ENCODE data around the gene IGSF6. TPM values are rescaled to one million over a fixed set of nuclear protein-coding genes. Genes with fewer than 3 reads are reported as not detected.

The IGSF6 gene
- total and polyA plus RNA-seq, 9 of the 15 experiments (the other 6 are each of a cell fraction or from before 2014, with no cell fraction given) = 0.07 TPM; not detected in 8

DNA sequence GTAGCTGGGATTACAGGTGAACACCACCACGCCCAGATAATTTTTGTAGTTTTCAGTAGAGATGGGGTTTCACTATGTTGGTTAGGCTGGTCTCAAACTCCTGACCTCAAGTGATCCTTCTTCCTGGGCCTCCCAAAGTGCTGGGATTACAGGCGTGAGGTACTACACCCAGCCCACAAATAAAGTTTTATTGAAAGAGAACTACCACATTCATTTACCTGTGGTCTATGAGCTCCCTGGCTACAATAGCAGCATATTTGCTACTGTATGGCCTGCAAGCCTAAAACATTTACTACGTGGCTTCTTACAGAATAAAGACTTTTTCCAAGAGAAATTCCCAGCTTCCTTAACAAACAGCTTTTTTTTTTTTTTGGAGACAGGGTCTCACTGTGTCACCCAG lies 49.6 kb downstream of the IGSF6 start:
- peaks cover 9 to 16% of the 10 kb centered on the region in 2 experiments; a peak in 4 of 5 replicates for H3K4me1 ChIP-seq (replicated peaks in 1 of 2; ENCODE audit: control insufficient read depth in 2 of 2, insufficient read depth in 2 of 2, low read length in 2 of 2)
- H3K27me3 ChIP-seq (ENCODE audit: control insufficient read depth in 2 of 2, insufficient read depth in 2 of 2, low read length in 2 of 2) = no peaks in the 10 kb centered on the region
- H4K20me1 ChIP-seq (replicated peaks; ENCODE audit: control insufficient read depth, insufficient read depth, low read length) = no peaks in the 10 kb centered on the region; the same call in 1 of the 2 replicates
- ATAC-seq = no peak
- no peaks in the 10 kb centered on the region for H3K36me3 ChIP-seq (ENCODE audit: control insufficient read depth, insufficient read depth, low read length)
- in situ Hi-C loops (cut with MboI) = no loop called here
- no peak for DNase-seq (ENCODE audit: extremely low read depth in 1 of 4, low spot score in 3 of 4)
- ChIA-PET POLR2A (interaction anchor here (3.1 kb wide), 1 partner anchor 9 kb away, joined by 14 read pairs; no protein-coding TSS in a partner anchor), CTCF (ENCODE audit: low intra/inter-chr PET ratio) (no interaction called here)
- intact Hi-C loops (cut with micrococcal nuclease) = no loop called here
- no peak overlapping the region for H2AFZ ChIP-seq (ENCODE audit: low read depth, low read length)
- no peak overlapping the region for H3K4me3 ChIP-seq
- no peak for FAIRE-seq
- no peaks in the 10 kb centered on the region for H3K9me1 ChIP-seq (ENCODE audit: control insufficient read depth, insufficient read depth, low read length)
- TF ChIP-seq, protein P1, sequence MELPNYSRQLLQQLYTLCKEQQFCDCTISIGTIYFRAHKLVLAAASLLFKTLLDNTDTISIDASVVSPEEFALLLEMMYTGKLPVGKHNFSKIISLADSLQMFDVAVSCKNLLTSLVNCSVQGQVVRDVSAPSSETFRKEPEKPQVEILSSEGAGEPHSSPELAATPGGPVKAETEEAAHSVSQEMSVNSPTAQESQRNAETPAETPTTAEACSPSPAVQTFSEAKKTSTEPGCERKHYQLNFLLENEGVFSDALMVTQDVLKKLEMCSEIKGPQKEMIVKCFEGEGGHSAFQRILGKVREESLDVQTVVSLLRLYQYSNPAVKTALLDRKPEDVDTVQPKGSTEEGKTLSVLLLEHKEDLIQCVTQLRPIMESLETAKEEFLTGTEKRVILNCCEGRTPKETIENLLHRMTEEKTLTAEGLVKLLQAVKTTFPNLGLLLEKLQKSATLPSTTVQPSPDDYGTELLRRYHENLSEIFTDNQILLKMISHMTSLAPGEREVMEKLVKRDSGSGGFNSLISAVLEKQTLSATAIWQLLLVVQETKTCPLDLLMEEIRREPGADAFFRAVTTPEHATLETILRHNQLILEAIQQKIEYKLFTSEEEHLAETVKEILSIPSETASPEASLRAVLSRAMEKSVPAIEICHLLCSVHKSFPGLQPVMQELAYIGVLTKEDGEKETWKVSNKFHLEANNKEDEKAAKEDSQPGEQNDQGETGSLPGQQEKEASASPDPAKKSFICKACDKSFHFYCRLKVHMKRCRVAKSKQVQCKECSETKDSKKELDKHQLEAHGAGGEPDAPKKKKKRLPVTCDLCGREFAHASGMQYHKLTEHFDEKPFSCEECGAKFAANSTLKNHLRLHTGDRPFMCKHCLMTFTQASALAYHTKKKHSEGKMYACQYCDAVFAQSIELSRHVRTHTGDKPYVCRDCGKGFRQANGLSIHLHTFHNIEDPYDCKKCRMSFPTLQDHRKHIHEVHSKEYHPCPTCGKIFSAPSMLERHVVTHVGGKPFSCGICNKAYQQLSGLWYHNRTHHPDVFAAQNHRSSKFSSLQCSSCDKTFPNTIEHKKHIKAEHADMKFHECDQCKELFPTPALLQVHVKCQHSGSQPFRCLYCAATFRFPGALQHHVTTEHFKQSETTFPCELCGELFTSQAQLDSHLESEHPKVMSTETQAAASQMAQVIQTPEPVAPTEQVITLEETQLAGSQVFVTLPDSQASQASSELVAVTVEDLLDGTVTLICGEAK (IDR thresholded peaks at IDR 0.05) = peak; percentile 91
- TF ChIP-seq, protein P1 (CRISPR knock-in tag; IDR thresholded peaks at IDR 0.05) = peak; percentile 71
- TF ChIP-seq ZNF668 (CRISPR knock-in tag; IDR thresholded peaks at IDR 0.05) = no peak
- TF ChIP-seq, protein P2, sequence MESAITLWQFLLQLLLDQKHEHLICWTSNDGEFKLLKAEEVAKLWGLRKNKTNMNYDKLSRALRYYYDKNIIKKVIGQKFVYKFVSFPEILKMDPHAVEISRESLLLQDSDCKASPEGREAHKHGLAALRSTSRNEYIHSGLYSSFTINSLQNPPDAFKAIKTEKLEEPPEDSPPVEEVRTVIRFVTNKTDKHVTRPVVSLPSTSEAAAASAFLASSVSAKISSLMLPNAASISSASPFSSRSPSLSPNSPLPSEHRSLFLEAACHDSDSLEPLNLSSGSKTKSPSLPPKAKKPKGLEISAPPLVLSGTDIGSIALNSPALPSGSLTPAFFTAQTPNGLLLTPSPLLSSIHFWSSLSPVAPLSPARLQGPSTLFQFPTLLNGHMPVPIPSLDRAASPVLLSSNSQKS (CRISPR knock-in tag; IDR thresholded peaks at IDR 0.05) = no peak
- H3K27ac ChIP-seq (ENCODE audit: extremely low read depth, low read depth, low read length) = no peak overlapping the region
- H3K9ac ChIP-seq (ENCODE audit: insufficient read depth in 1 of 2, low read depth in 2 of 2, low read length in 2 of 2) = no peak overlapping the region
- BruUV-seq (replicated peaks) = no TSS peak
- no peak overlapping the region for H3K4me2 ChIP-seq (ENCODE audit: insufficient read depth, low read length)
- no peaks in the 10 kb centered on the region for H3K9me3 ChIP-seq (replicated peaks; ENCODE audit: control insufficient read depth, insufficient read depth, low read depth, low read length)
- 91% methylated on average over 3 of the region's 3 CpGs for WGBS (ENCODE audit: insufficient coverage, low coverage, missing lambda C conversion rate)
- H3K79me2 ChIP-seq (ENCODE audit: control insufficient read depth, insufficient read depth, low read length) = peaks cover 75% of the 10 kb centered on the region
